Immature natural killer cell (primary cell): Measurements from ENCODE around the gene GABRD. TPM values are rescaled to one million over a fixed set of nuclear protein-coding genes. Genes with fewer than 3 reads are reported as not detected.

ENCODE experiments used
- DNase-seq, 3 donors: peaks; one replicate each; pipeline ENCODE4 v3.0.0; 2022; ENCODE audit warnings: mixed read lengths in 1 of 3
- H3K27ac Mint-ChIP-seq, 6 donors: one replicate each; pipeline ENCODE4 v1.8.0; 2020; ENCODE audit warnings: mixed read lengths in 6 of 6, mild to moderate bottlenecking in 5 of 6, inconsistent platforms in 4 of 6, moderate library complexity in 3 of 6
- H3K27me3 Mint-ChIP-seq, 3 donors: one replicate each; pipeline ENCODE4 v1.8.0; 2020 to 2021; ENCODE audit warnings: low read depth in 3 of 3, mild to moderate bottlenecking in 3 of 3, mixed read lengths in 3 of 3, moderate library complexity in 3 of 3, inconsistent platforms in 1 of 3
- H3K36me3 Mint-ChIP-seq, 3 donors: one replicate each; pipeline ENCODE4 v1.8.0; 2020; ENCODE audit warnings: mixed read lengths in 3 of 3, inconsistent platforms in 2 of 3, mild to moderate bottlenecking in 2 of 3
- H3K4me1 Mint-ChIP-seq, 2 donors: one replicate each; pipeline ENCODE4 v1.8.0; 2020; ENCODE audit warnings: inconsistent platforms in 2 of 2, mild to moderate bottlenecking in 2 of 2, mixed read lengths in 2 of 2, moderate library complexity in 1 of 2
- H3K4me3 Mint-ChIP-seq, 5 donors: one replicate each; pipeline ENCODE4 v1.8.0; 2020; ENCODE audit warnings: mild to moderate bottlenecking in 5 of 5, mixed read lengths in 5 of 5, inconsistent platforms in 3 of 5, moderate library complexity in 3 of 5
- H3K9me3 Mint-ChIP-seq, 6 donors: one replicate each; pipeline ENCODE4 v1.8.0; 2020; ENCODE audit warnings: mild to moderate bottlenecking in 6 of 6, mixed read lengths in 6 of 6, inconsistent platforms in 4 of 6, moderate library complexity in 3 of 6
- polyA plus RNA-seq, 3 donors: library from polyadenylated mRNA; unstranded; fragments of 300-500 nt; fragmentation: Illumina TruSeq; gene quantifications; one replicate each; pipeline ENCODE4 v1.2.3, GENCODE V29; 2021

The GABRD gene
- polyA plus RNA-seq, 3 donors from 2014 or later = not detected

- H3K4me1 Mint-ChIP-seq = peaks cover 12 to 14% of the 10 kb centered on the region in 2 donors
- no peaks in the 10 kb centered on the region for H3K36me3 Mint-ChIP-seq
- peak overlapping the region in 4 of 5 donors; percentile 28 to 61 (median 38) for H3K4me3 Mint-ChIP-seq
- peak overlapping the region in 2 of 6 donors; percentile 7 to 16 for H3K27ac Mint-ChIP-seq
- H3K9me3 Mint-ChIP-seq = no peaks in the 10 kb centered on the region
- peaks cover 0 to 10% (median 6%) of the 10 kb centered on the region in 3 donors for H3K27me3 Mint-ChIP-seq
- no peak for DNase-seq
These were observed 33.6 kb downstream of the GABRD start for GRCh38 chr1:2052756-2053155.

- no peak for DNase-seq
- Mint-ChIP-seq H3K27ac (peak overlapping the region in 2 of 6 donors; percentile 7 to 16), H3K4me3 (peak overlapping the region in 1 of 5 donors; percentile 12)
These were observed 34.1 kb downstream of the GABRD start for GRCh38 chr1:2053217-2053616.

GRCh38 chr1:2053784-2054376 lies 34.7 kb downstream of the GABRD start:
- no peak for DNase-seq
- H3K4me3 Mint-ChIP-seq = peak overlapping the region in 1 of 5 donors; percentile 17
- peaks cover 0 to 6% (median 6%) of the 10 kb centered on the region in 3 donors for H3K27me3 Mint-ChIP-seq
- no peaks in the 10 kb centered on the region for H3K9me3 Mint-ChIP-seq
- H3K4me1 Mint-ChIP-seq = peaks cover 7 to 9% of the 10 kb centered on the region in 2 donors
- no peaks in the 10 kb centered on the region for H3K36me3 Mint-ChIP-seq
- peak overlapping the region in 2 of 6 donors; percentile 23 to 55 for H3K27ac Mint-ChIP-seq

More at GRCh38 chr1:2053217-2053616, 34.1 kb downstream of the GABRD start:
- Mint-ChIP-seq H3K9me3 (no peaks in the 10 kb centered on the region), H3K27me3 (peaks cover 0 to 9% (median 6%) of the 10 kb centered on the region in 3 donors), H3K36me3 (no peaks in the 10 kb centered on the region), H3K4me1 (peaks cover 12% of the 10 kb centered on the region in 2 donors)

GRCh38 chr1:2054560-2054959 lies 35.4 kb downstream of the GABRD start:
- Mint-ChIP-seq H3K4me1 (peaks cover under 1 to 3% of the 10 kb centered on the region in 2 donors), H3K36me3 (peaks cover 0 to 2% (median 0%) of the 10 kb centered on the region in 3 donors), H3K4me3 (no peak overlapping the region), H3K27ac (no peak overlapping the region), H3K27me3 (peaks cover 0 to 2% (median under 1%) of the 10 kb centered on the region in 3 donors), H3K9me3 (no peaks in the 10 kb centered on the region)
- DNase-seq = no peak

GRCh38 chr1:2055911-2056575 lies 36.9 kb downstream of the GABRD start:
- Mint-ChIP-seq H3K27me3 (no peaks in the 10 kb centered on the region), H3K4me3 (no peak overlapping the region), H3K27ac (no peak overlapping the region), H3K9me3 (no peaks in the 10 kb centered on the region), H3K4me1 (peaks cover 0 to 3% of the 10 kb centered on the region in 2 donors), H3K36me3 (peaks cover 0 to 3% (median 0%) of the 10 kb centered on the region in 3 donors)
- DNase-seq = no peak

- Mint-ChIP-seq H3K27me3 (peaks cover 0 to 3% (median 0%) of the 10 kb centered on the region in 3 donors), H3K4me1 (peaks cover 3 to 8% of the 10 kb centered on the region in 2 donors), H3K4me3 (no peak overlapping the region), H3K9me3 (no peaks in the 10 kb centered on the region), H3K36me3 (peaks cover under 1 to 3% (median under 1%) of the 10 kb centered on the region in 3 donors), H3K27ac (no peak overlapping the region)
- no peak for DNase-seq
These were observed 37.9 kb downstream of the GABRD start for GRCh38 chr1:2056955-2057590.

GRCh38 chr1:2059290-2059953 lies 40.3 kb downstream of the GABRD start:
- Mint-ChIP-seq H3K27me3 (peaks cover 0 to 3% (median 0%) of the 10 kb centered on the region in 3 donors), H3K9me3 (no peaks in the 10 kb centered on the region), H3K27ac (peak overlapping the region in 1 of 6 donors; percentile 2), H3K4me3 (no peak overlapping the region), H3K4me1 (peaks cover 13 to 22% of the 10 kb centered on the region in 2 donors), H3K36me3 (peaks cover 7 to 13% (median 8%) of the 10 kb centered on the region in 3 donors)
- DNase-seq = no peak

GRCh38 chr1:2060072-2060471 lies 40.9 kb downstream of the GABRD start:
- peaks cover 9 to 13% (median 12%) of the 10 kb centered on the region in 3 donors for H3K36me3 Mint-ChIP-seq
- peaks cover 0 to 3% (median 0%) of the 10 kb centered on the region in 3 donors for H3K27me3 Mint-ChIP-seq
- H3K27ac Mint-ChIP-seq = no peak overlapping the region
- no peak for DNase-seq
- no peak overlapping the region for H3K4me3 Mint-ChIP-seq
- H3K9me3 Mint-ChIP-seq = no peaks in the 10 kb centered on the region
- peaks cover 13 to 23% of the 10 kb centered on the region in 2 donors for H3K4me1 Mint-ChIP-seq

GRCh38 chr1:2060535-2060934 lies 41.4 kb downstream of the GABRD start:
- DNase-seq = no peak
- H3K9me3 Mint-ChIP-seq = no peaks in the 10 kb centered on the region
- no peak overlapping the region for H3K4me3 Mint-ChIP-seq
- H3K27ac Mint-ChIP-seq = no peak overlapping the region
- H3K36me3 Mint-ChIP-seq = peaks cover 9 to 13% (median 13%) of the 10 kb centered on the region in 3 donors
- H3K27me3 Mint-ChIP-seq = peaks cover 0 to 3% (median 0%) of the 10 kb centered on the region in 3 donors
- peaks cover 13 to 23% of the 10 kb centered on the region in 2 donors for H3K4me1 Mint-ChIP-seq

GRCh38 chr1:2061065-2061778 lies 42.1 kb downstream of the GABRD start:
- Mint-ChIP-seq H3K4me1 (peaks cover 13 to 23% of the 10 kb centered on the region in 2 donors), H3K9me3 (no peaks in the 10 kb centered on the region), H3K27me3 (peaks cover 0 to 3% (median 0%) of the 10 kb centered on the region in 3 donors), H3K27ac (no peak overlapping the region), H3K36me3 (peaks cover 14 to 20% (median 20%) of the 10 kb centered on the region in 3 donors), H3K4me3 (no peak overlapping the region)
- DNase-seq = no peak

GRCh38 chr1:2065699-2066098 lies 46.6 kb downstream of the GABRD start:
- no peak overlapping the region for H3K27ac Mint-ChIP-seq
- no peak for DNase-seq
- no peak overlapping the region for H3K4me3 Mint-ChIP-seq
- H3K27me3 Mint-ChIP-seq = peaks cover 0 to 5% (median 0%) of the 10 kb centered on the region in 3 donors
- H3K36me3 Mint-ChIP-seq = peaks cover 20 to 31% (median 23%) of the 10 kb centered on the region in 3 donors
- peaks cover 13 to 28% of the 10 kb centered on the region in 2 donors for H3K4me1 Mint-ChIP-seq
- H3K9me3 Mint-ChIP-seq = no peaks in the 10 kb centered on the region

- Mint-ChIP-seq H3K36me3 (peaks cover 16 to 28% (median 20%) of the 10 kb centered on the region in 3 donors), H3K27me3 (peaks cover 0 to 2% (median 0%) of the 10 kb centered on the region in 3 donors), H3K9me3 (no peaks in the 10 kb centered on the region), H3K4me1 (peaks cover 7 to 18% of the 10 kb centered on the region in 2 donors), H3K27ac (peak overlapping the region in 1 of 6 donors; percentile 35), H3K4me3 (no peak overlapping the region)
- DNase-seq = no peak
These were observed 48.2 kb downstream of the GABRD start for GRCh38 chr1:2067393-2067792.

GRCh38 chr1:2067981-2068380 lies 48.8 kb downstream of the GABRD start:
- no peak overlapping the region for H3K27ac Mint-ChIP-seq
- H3K36me3 Mint-ChIP-seq = peaks cover 13 to 28% (median 19%) of the 10 kb centered on the region in 3 donors
- H3K27me3 Mint-ChIP-seq = peaks cover 0 to 2% (median 0%) of the 10 kb centered on the region in 3 donors
- DNase-seq = no peak
- H3K4me1 Mint-ChIP-seq = peaks cover 6 to 18% of the 10 kb centered on the region in 2 donors
- no peaks in the 10 kb centered on the region for H3K9me3 Mint-ChIP-seq
- no peak overlapping the region for H3K4me3 Mint-ChIP-seq
